ENCODE measurements around the gene COMMD1.

Gene COMMD1

GRCh38 chr2:61966087-61966727, 60.7 kb downstream of the COMMD1 start:
- no peak overlapping the region for H3K4me3 ChIP-seq (ENCODE audit: low read depth, low read length)
- no peak for DNase-seq (ENCODE audit: low read depth)
- TF ChIP-seq, protein P1, sequence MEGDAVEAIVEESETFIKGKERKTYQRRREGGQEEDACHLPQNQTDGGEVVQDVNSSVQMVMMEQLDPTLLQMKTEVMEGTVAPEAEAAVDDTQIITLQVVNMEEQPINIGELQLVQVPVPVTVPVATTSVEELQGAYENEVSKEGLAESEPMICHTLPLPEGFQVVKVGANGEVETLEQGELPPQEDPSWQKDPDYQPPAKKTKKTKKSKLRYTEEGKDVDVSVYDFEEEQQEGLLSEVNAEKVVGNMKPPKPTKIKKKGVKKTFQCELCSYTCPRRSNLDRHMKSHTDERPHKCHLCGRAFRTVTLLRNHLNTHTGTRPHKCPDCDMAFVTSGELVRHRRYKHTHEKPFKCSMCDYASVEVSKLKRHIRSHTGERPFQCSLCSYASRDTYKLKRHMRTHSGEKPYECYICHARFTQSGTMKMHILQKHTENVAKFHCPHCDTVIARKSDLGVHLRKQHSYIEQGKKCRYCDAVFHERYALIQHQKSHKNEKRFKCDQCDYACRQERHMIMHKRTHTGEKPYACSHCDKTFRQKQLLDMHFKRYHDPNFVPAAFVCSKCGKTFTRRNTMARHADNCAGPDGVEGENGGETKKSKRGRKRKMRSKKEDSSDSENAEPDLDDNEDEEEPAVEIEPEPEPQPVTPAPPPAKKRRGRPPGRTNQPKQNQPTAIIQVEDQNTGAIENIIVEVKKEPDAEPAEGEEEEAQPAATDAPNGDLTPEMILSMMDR (IDR thresholded peaks at IDR 0.05; ENCODE audit: low read depth, low read length, missing control alignments), result no peak

GRCh38 chr2:61967262-61967661, 61.8 kb downstream of the COMMD1 start:
- TF ChIP-seq, protein P1 (IDR thresholded peaks at IDR 0.05; ENCODE audit: low read depth, low read length, missing control alignments), result no peak
- H3K4me3 ChIP-seq (ENCODE audit: low read depth, low read length), result no peak overlapping the region
- no peak for DNase-seq (ENCODE audit: low read depth)

DNA sequence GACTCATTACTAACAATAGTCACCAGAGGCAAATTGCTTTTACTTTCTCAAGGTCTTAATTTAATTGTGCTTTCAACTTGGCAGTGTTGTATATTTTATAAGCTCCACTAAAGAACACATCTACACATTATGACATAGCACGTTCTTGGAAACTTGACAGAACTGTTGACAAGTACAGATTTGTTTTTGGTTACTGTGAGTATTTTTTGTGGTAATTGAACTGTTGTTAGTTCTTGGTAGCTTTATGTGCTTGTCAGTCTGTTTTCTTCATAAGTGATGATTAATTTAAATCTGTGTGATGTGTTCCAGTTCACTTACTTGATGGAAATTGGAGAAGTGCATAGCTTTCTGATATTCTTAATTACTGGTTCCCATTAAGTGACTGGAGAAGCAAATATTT, 63.9 kb downstream of the COMMD1 start:
- TF ChIP-seq, protein P1 (IDR thresholded peaks at IDR 0.05; ENCODE audit: low read depth, low read length, missing control alignments), result no peak
- no peak for DNase-seq (ENCODE audit: low read depth)
- no peak overlapping the region for H3K4me3 ChIP-seq (ENCODE audit: low read depth, low read length)

DNA sequence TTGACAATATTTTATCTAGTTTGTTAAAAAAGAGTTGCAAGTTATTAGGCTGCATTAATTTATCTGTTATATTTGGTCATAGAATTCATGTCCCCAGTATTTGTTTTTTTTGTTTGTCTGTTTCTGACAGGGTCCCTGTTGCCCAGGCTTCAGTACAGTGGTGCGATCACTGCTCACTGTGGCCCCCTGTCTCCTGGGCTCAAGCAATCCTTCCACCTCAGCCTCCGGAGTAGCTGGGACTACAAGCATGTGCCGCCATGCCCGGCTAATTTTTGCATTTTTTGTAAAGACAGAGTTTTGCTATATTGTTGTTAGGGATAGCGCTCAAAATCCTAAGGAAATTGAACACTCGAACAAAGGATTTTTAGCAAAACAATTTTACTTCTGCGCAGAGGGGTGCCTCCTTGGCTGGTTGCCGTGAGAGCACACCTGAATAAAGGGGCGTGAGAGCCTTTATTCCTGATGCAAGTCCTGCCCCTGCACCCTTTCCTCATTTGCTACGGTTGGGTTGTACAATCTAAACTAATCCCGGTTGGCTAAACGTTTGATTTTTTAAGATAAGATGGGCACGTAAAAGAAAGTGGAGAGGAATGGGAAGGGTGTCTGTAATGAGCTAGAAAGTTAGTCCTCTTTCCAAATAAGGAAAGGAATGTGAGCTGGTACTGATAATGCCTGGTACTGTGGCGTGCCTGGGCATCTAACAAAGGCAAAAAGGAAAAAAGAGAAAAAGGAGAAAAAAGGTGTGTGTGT, 65.5 kb downstream of the COMMD1 start:
- no peak overlapping the region for H3K4me3 ChIP-seq (ENCODE audit: low read depth, low read length)
- no peak for DNase-seq (ENCODE audit: low read depth)
- TF ChIP-seq, protein P1 (IDR thresholded peaks at IDR 0.05; ENCODE audit: low read depth, low read length, missing control alignments), result no peak

GRCh38 chr2:61978522-61978921, 73.0 kb downstream of the COMMD1 start:
- TF ChIP-seq, protein P1 (IDR thresholded peaks at IDR 0.05; ENCODE audit: low read depth, low read length, missing control alignments), result no peak
- peak; percentile 22 for DNase-seq (ENCODE audit: low read depth)
- H3K4me3 ChIP-seq (ENCODE audit: low read depth, low read length), result no peak overlapping the region

DNA sequence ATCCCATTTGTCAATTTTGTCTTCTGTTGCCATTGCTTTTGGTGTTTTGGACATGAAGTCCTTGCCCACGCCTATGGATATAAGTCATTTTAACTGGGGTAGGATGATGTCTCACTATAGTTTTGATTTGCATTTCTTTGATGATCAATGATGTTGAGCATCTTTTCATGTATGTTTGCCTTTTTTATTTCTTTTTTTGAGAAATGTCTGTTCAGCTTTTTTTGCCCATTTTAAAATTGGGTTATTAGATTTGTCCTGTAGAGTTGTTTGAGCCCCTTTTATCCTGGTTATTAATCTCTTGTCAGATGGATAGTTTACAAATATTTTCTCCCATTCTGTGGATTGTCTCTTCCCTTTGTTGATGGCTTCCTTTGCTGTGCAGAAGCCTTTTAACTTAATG, 75.3 kb downstream of the COMMD1 start:
- no peak overlapping the region for H3K4me3 ChIP-seq (ENCODE audit: low read depth, low read length)
- DNase-seq (ENCODE audit: low read depth), result no peak
- TF ChIP-seq, protein P1 (IDR thresholded peaks at IDR 0.05; ENCODE audit: low read depth, low read length, missing control alignments), result no peak

Data from GM12864 (cell line).